GM23338 (cell line): Measurements from ENCODE around the gene CPSF4. TPM values are rescaled to one million over a fixed set of nuclear protein-coding genes. Genes with fewer than 3 reads are reported as not detected.
A peak's percentile ranks its signal among the peaks of the same experiment; 100 is the strongest.

Experiments
- ATAC-seq: fragments of 200-7000 bp; cut with Tn5 transposase; 3 replicates; pipeline ENCODE4 v1.9.1; 2020
- DNase-seq: peaks from one replicate; pipeline ENCODE4 v3.0.0-alpha.2; 2015; ENCODE audit warnings: low spot score
- H2AFZ ChIP-seq: fragments of 200-600 bp; sonication (generic); 2 replicates; pipeline ENCODE4 v1.8.0; 2016; ENCODE audit warnings: antibody characterized with exemption, mild to moderate bottlenecking, moderate library complexity
- H3F3A ChIP-seq: fragments of 200-600 bp; sonication (generic); replicated peaks from 2 replicates; pipeline ENCODE4 v1.8.0; 2017; ENCODE audit warnings: antibody characterized with exemption, mixed run types, low read depth
- H3K27ac ChIP-seq: fragments of 200-600 bp; sonication (generic); 2 replicates; pipeline ENCODE4 v1.6.1; 2016; ENCODE audit warnings: low read depth
- H3K27me3 ChIP-seq: fragments of 200-600 bp; sonication (generic); 2 replicates; pipeline ENCODE4 v1.8.0; 2016; ENCODE audit warnings: mild to moderate bottlenecking, mixed run types, moderate library complexity; ENCODE audit not compliant: insufficient read depth
- H3K36me3 ChIP-seq: fragments of 200-600 bp; sonication (generic); 2 replicates; pipeline ENCODE4 v1.8.0; 2016; ENCODE audit warnings: mild to moderate bottlenecking; ENCODE audit not compliant: insufficient read depth
- H3K4me1 ChIP-seq: fragments of 200-600 bp; sonication (generic); 2 replicates; pipeline ENCODE4 v1.8.0; 2016; ENCODE audit warnings: mild to moderate bottlenecking, moderate library complexity; ENCODE audit not compliant: insufficient read depth
- H3K4me2 ChIP-seq: fragments of 200-600 bp; sonication (generic); 2 replicates; pipeline ENCODE4 v1.7.1; 2017; ENCODE audit warnings: mixed run types
- H3K4me3 ChIP-seq: fragments of 200-600 bp; sonication (generic); 2 replicates; pipeline ENCODE4 v1.6.1; 2016; ENCODE audit warnings: mixed run types
- H3K79me2 ChIP-seq: fragments of 200-600 bp; sonication (generic); replicated peaks from 2 replicates; pipeline ENCODE4 v1.8.0; 2017; ENCODE audit warnings: mild to moderate bottlenecking; ENCODE audit not compliant: insufficient read depth
- H3K9me2 ChIP-seq: fragments of 200-600 bp; sonication (generic); 2 replicates; pipeline ENCODE4 v1.8.0; 2017; ENCODE audit not compliant: insufficient read depth
- H4K20me1 ChIP-seq: fragments of 200-600 bp; sonication (generic); replicated peaks from 2 replicates; pipeline ENCODE4 v1.8.0; 2017; ENCODE audit warnings: mild to moderate bottlenecking; ENCODE audit not compliant: insufficient read depth
- H3K27ac Mint-ChIP-seq: 2 replicates; pipeline ENCODE4 v1.8.0; 2020; ENCODE audit warnings: inconsistent platforms, mild to moderate bottlenecking, moderate library complexity, mixed read lengths
- H3K27me3 Mint-ChIP-seq: 3 replicates; pipeline ENCODE4 v1.8.0; 2022; ENCODE audit warnings: low read depth, mild to moderate bottlenecking, moderate library complexity, mixed read lengths, inconsistent platforms; ENCODE audit not compliant: insufficient read depth, poor library complexity
- H3K36me3 Mint-ChIP-seq: 3 replicates; pipeline ENCODE4 v1.8.0; 2021; ENCODE audit warnings: low read depth, mild to moderate bottlenecking, inconsistent platforms, moderate library complexity, mixed read lengths
- H3K4me1 Mint-ChIP-seq: 3 replicates; pipeline ENCODE4 v1.8.0; 2020; ENCODE audit warnings: mild to moderate bottlenecking, inconsistent platforms, mixed read lengths
- H3K4me3 Mint-ChIP-seq: 3 replicates; pipeline ENCODE4 v1.8.0; 2021; ENCODE audit warnings: moderate library complexity, mild to moderate bottlenecking, inconsistent platforms, mixed read lengths
- H3K9me3 Mint-ChIP-seq: 3 replicates; pipeline ENCODE4 v1.8.0; 2020; ENCODE audit warnings: moderate library complexity, mild to moderate bottlenecking, inconsistent platforms, mixed read lengths
- EZH2 ChIP-seq: fragments of 200-600 bp; sonication (generic); IDR thresholded peaks from one replicate; pipeline ENCODE4 v1.8.0; 2017; ENCODE audit warnings: antibody characterized with exemption, mild to moderate bottlenecking, low read depth; ENCODE audit not compliant: unreplicated experiment
- EZH2phosphoT487 ChIP-seq: fragments of 200-600 bp; sonication (generic); IDR thresholded peaks from one replicate; pipeline ENCODE4 v1.8.1; 2018; ENCODE audit warnings: antibody characterized with exemption; ENCODE audit not compliant: unreplicated experiment
- JUNB ChIP-seq: IDR thresholded peaks from one replicate; pipeline ENCODE4 v1.6.1; 2016; ENCODE audit warnings: antibody characterized with exemption; ENCODE audit not compliant: unreplicated experiment
- POLR2AphosphoS5 ChIP-seq: IDR thresholded peaks from 2 replicates; pipeline ENCODE4 v1.6.1; 2016; ENCODE audit warnings: antibody characterized with exemption, low read depth
- ZNF462 ChIP-seq: fragments of 250-450 bp; sonication (Bioruptor Pico); IDR thresholded peaks from 2 replicates; pipeline ENCODE4 v1.5.0; 2020; ENCODE audit warnings: mild to moderate bottlenecking, moderate library complexity
- polyA plus RNA-seq: library from polyadenylated mRNA; unstranded; fragments of >200 nt; fragmentation: Nextera tagmentation; extraction: Ambion mirVana; gene quantifications from 2 replicates; pipeline ENCODE4 v1.2.1, GENCODE V29; 2016
- total RNA-seq: library from RNA; depleted of rRNA; stranded (reverse); fragments of >200 nt; shearing (Covaris generic); gene quantifications from 2 replicates; pipeline ENCODE4 v1.2.3, GENCODE V29; 2014
- TF ChIP-seq, protein P1 (sequence below), 2 experiments: fragments of 200-600 bp in 1 of 2; sonication (generic) in 1 of 2; conservative IDR thresholded peaks; 2 replicates each; pipeline versions ENCODE4 v1.5.1 to v1.6.1; 2016 to 2017; ENCODE audit warnings: antibody characterized with exemption in 2 of 2, low read depth in 2 of 2, mild to moderate bottlenecking in 2 of 2, moderate library complexity in 1 of 2

The CPSF4 gene
- total and polyA plus RNA-seq, 2 experiments from 2014 or later, result 34.3 to 93.2 TPM

GRCh38 chr7:99457650-99458493 lies 19.1 kb downstream of the CPSF4 start:
- no peak for DNase-seq

DNA sequence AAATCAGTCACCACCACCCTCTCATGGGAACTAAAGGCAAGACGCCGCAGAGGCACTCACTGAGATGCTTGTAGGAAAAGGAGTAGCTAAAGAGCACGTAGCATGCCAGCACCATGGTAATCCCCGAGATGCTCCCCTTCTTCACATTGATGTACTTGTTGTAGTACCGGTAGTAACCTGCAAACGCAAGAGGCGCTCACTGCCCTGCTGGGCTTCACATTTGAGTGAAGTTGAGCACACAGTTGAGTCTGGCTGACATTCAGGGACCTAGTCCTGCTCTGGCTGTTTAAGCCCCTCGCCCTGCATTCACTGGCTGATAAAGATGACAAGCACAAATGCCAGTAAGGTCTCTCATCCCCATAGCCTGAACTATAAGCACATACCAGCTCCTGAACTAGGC lies 20.3 kb downstream of the CPSF4 start:
- H3K4me1 ChIP-seq, result no peaks in the 10 kb centered on the region
- no peak overlapping the region for H2AFZ ChIP-seq
- peaks cover 63% of the 10 kb centered on the region for H3K79me2 ChIP-seq
- no peak overlapping the region for H3K27ac ChIP-seq
- peak; percentile 82 for DNase-seq
- no peaks in the 10 kb centered on the region for H3K27me3 ChIP-seq
- no peak overlapping the region for H3K4me2 ChIP-seq
- Mint-ChIP-seq H3K27ac (peak overlapping the region; percentile 72; the same call in 1 of the 2 replicates), H3K9me3 (no peaks in the 10 kb centered on the region), H3K36me3 (peaks cover 92% of the 10 kb centered on the region), H3K4me3 (no peak overlapping the region), H3K27me3 (peaks cover 23% of the 10 kb centered on the region), H3K4me1 (peaks cover 7% of the 10 kb centered on the region; the same call in 2 of the 3 replicates)
- H3K4me3 ChIP-seq, result no peak overlapping the region
- no peak for TF ChIP-seq ZNF462
- TF ChIP-seq EZH2phosphoT487, result no peak
- TF ChIP-seq, protein P1, sequence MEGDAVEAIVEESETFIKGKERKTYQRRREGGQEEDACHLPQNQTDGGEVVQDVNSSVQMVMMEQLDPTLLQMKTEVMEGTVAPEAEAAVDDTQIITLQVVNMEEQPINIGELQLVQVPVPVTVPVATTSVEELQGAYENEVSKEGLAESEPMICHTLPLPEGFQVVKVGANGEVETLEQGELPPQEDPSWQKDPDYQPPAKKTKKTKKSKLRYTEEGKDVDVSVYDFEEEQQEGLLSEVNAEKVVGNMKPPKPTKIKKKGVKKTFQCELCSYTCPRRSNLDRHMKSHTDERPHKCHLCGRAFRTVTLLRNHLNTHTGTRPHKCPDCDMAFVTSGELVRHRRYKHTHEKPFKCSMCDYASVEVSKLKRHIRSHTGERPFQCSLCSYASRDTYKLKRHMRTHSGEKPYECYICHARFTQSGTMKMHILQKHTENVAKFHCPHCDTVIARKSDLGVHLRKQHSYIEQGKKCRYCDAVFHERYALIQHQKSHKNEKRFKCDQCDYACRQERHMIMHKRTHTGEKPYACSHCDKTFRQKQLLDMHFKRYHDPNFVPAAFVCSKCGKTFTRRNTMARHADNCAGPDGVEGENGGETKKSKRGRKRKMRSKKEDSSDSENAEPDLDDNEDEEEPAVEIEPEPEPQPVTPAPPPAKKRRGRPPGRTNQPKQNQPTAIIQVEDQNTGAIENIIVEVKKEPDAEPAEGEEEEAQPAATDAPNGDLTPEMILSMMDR (conservative IDR thresholded peaks at IDR 0.05; ENCODE audit: low read depth in 2 of 2), result peak; percentile 60 to 61
- no peak for TF ChIP-seq JUNB
- no peak for TF ChIP-seq EZH2
- ATAC-seq, result peak; percentile 78
- peaks cover 16% of the 10 kb centered on the region for H3K36me3 ChIP-seq
- H3K9me2 ChIP-seq, result no peaks in the 10 kb centered on the region
- peaks cover 42% of the 10 kb centered on the region for H4K20me1 ChIP-seq
- H3F3A ChIP-seq, result peaks cover 53% of the 10 kb centered on the region

More at GRCh38 chr7:99457650-99458493, 19.1 kb downstream of the CPSF4 start:
- H3K36me3 Mint-ChIP-seq, result peaks cover 93% of the 10 kb centered on the region
- Histone ChIP-seq H3K4me3 (no peak overlapping the region), H3K36me3 (peaks cover 16% of the 10 kb centered on the region), H3K79me2 (peaks cover 51% of the 10 kb centered on the region), H3K4me2 (no peak overlapping the region), H3K9me2 (no peaks in the 10 kb centered on the region), H2AFZ (no peak overlapping the region), H3K27ac (0 out of 2 replicates have a peak overlapping the region, but pooled peaks have one; percentile 19), H4K20me1 (peaks cover 33% of the 10 kb centered on the region), H3K4me1 (no peaks in the 10 kb centered on the region), H3F3A (peaks cover 51% of the 10 kb centered on the region), H3K27me3 (no peaks in the 10 kb centered on the region)
- 0 out of 3 replicates have a peak, but pooled peaks cover 4% of the 10 kb centered on the region for H3K4me1 Mint-ChIP-seq
- H3K27me3 Mint-ChIP-seq, result peaks cover 26% of the 10 kb centered on the region
- TF ChIP-seq JUNB (no peak), POLR2AphosphoS5 (peak; percentile 71)
- H3K27ac Mint-ChIP-seq, result no peak overlapping the region
- no peaks in the 10 kb centered on the region for H3K9me3 Mint-ChIP-seq
- ATAC-seq, result no peak
- H3K4me3 Mint-ChIP-seq, result no peak overlapping the region
